Measurements from ENCODE around the gene SMC1A. TPM values are rescaled to one million over a fixed set of nuclear protein-coding genes. Genes with fewer than 3 reads are reported as not detected.

Gene SMC1A
- total and polyA plus RNA-seq, 2 of the 8 experiments (the other 6 are each of a cell fraction or from before 2014, with no cell fraction given): 22.2 to 98.1 TPM

GRCh38 chrX:53445977-53446376 lies 23.5 kb upstream of the SMC1A start:
- H2AK5ac ChIP-seq (ENCODE audit: low read depth, low read length): no peak overlapping the region
- DNase-seq (ENCODE audit: low read depth in 1 of 2, low spot score in 2 of 2) (peak in 1 of 2 experiments; percentile 48), FAIRE-seq (peak; percentile 93)
- no peaks in the 10 kb centered on the region for H4K20me1 ChIP-seq (replicated peaks in 1 of 2; ENCODE audit: control insufficient read depth in 1 of 2, insufficient read depth in 2 of 2, low read length in 2 of 2)
- no peaks in the 10 kb centered on the region for H3K79me2 ChIP-seq (ENCODE audit: control insufficient read depth in 1 of 2, insufficient read depth in 2 of 2, low read length in 2 of 2)
- H3K4me2 ChIP-seq (ENCODE audit: insufficient read depth in 1 of 2, low read depth in 2 of 2, low read length in 2 of 2): no peak overlapping the region
- no peak overlapping the region for H3K18ac ChIP-seq (ENCODE audit: extremely low read depth, low read length)
- no peak overlapping the region for H2AFZ ChIP-seq (ENCODE audit: low read length)
- H3K14ac ChIP-seq (ENCODE audit: insufficient read length): no peak overlapping the region
- peaks cover 4% of the 10 kb centered on the region; the same call in 1 of the 2 replicates for H3K23me2 ChIP-seq (ENCODE audit: low read depth, low read length)
- POLR2A ChIA-PET (ENCODE audit: partially characterized antibody): no interaction called here
- H4K8ac ChIP-seq (ENCODE audit: extremely low read depth, insufficient read depth, low read length): no peak overlapping the region
- H2BK12ac ChIP-seq (ENCODE audit: low read depth, low read length): no peak overlapping the region
- H3K4ac ChIP-seq (replicated peaks; ENCODE audit: insufficient read length, low read depth, low read length): no peak overlapping the region
- no peak overlapping the region for H2BK120ac ChIP-seq (replicated peaks; ENCODE audit: low read depth, low read length)
- H3K27ac ChIP-seq (ENCODE audit: low read depth, low read length): no peak overlapping the region
- no peak overlapping the region for H3K23ac ChIP-seq (ENCODE audit: insufficient read length)
- H3K4me1 ChIP-seq (replicated peaks in 1 of 4; ENCODE audit: control insufficient read depth in 3 of 4, insufficient read depth in 4 of 4, low read length in 3 of 4): no peaks in the 10 kb centered on the region
- H3K9ac ChIP-seq (replicated peaks in 1 of 4; ENCODE audit: extremely low read depth in 1 of 4, low read depth in 3 of 4, low read length in 3 of 4): no peak overlapping the region
- H4K91ac ChIP-seq (replicated peaks; ENCODE audit: insufficient read length, low read length): no peak overlapping the region
- 19% methylated on average over 5 of the region's 6 CpGs; no CpG with 5 or more reads in 1 of the 2 experiments for whole genome bisulfite sequencing, 2 experiments (ENCODE audit: extremely low coverage in 1 of 2, insufficient coverage in 1 of 2, insufficient read length in 1 of 2, insufficient replicate concordance in 2 of 2, low coverage in 1 of 2, low lambda C conversion rate in 2 of 2, missing lambda C conversion rate in 1 of 2)
- H3K4me3 ChIP-seq (ENCODE audit: extremely low read depth in 1 of 4, insufficient read depth in 2 of 4, low read depth in 3 of 4, low read length in 4 of 4): no peak overlapping the region
- CTCF ChIA-PET (ENCODE audit: partially characterized antibody): interaction anchor here (0.6 to 4.5 kb wide), 22 partner anchors 8 to 222 kb away, joined by 3 to 36 read pairs (median 3); partner anchors contain the start of genes RIBC1 and SMC1A
- no peak overlapping the region for H2BK15ac ChIP-seq (ENCODE audit: low read length)
- H3K79me1 ChIP-seq (ENCODE audit: low read depth, low read length): no peaks in the 10 kb centered on the region
- H4K5ac ChIP-seq (ENCODE audit: insufficient read length, low read depth, low read length): no peak overlapping the region
- no peaks in the 10 kb centered on the region for H3K36me3 ChIP-seq (ENCODE audit: control insufficient read depth in 2 of 4, insufficient read depth in 4 of 4, low read length in 3 of 4)
- TF ChIP-seq RAD21 (IDR thresholded peaks at IDR 0.05 in 1 of 2, conservative IDR thresholded peaks at IDR 0.05 in 1 of 2; ENCODE audit: low read depth in 2 of 2, low read length in 2 of 2): peak; percentile 57 to 70
- 0 out of 4 replicates have a peak, but pooled peaks of 1 of the 2 experiments have one; percentile 20 for TF ChIP-seq SIN3A (conservative IDR thresholded peaks at IDR 0.05 in 1 of 2, IDR thresholded peaks at IDR 0.05 in 1 of 2; ENCODE audit: low read depth in 1 of 2, low read length in 2 of 2)
- peak; percentile 5 to 67 (median 62) for TF ChIP-seq CTCF (IDR thresholded peaks at IDR 0.05; ENCODE audit: control extremely low read depth in 1 of 3, insufficient read depth in 1 of 3, low read depth in 1 of 3, low read length in 3 of 3)
- TF ChIP-seq ATF2 (IDR thresholded peaks at IDR 0.05; ENCODE audit: low read length): no peak
- H3K56ac ChIP-seq (replicated peaks; ENCODE audit: insufficient read length, low read depth, low read length): no peak overlapping the region
- no peak overlapping the region for H2BK5ac ChIP-seq (ENCODE audit: low read depth, low read length)
- peaks cover 0 to 2% (median under 1%) of the 10 kb centered on the region in 4 experiments; a peak in 3 of 7 replicates for H3K27me3 ChIP-seq (replicated peaks in 1 of 4; ENCODE audit: control insufficient read depth in 3 of 4, extremely low read depth in 1 of 4, insufficient read depth in 3 of 4, low read length in 3 of 4)
- no peaks in the 10 kb centered on the region for H3K9me3 ChIP-seq (ENCODE audit: insufficient read depth in 2 of 2, low read depth in 1 of 2, low read length in 1 of 2)
- no peak overlapping the region for H2BK20ac ChIP-seq (ENCODE audit: low read length)
